Forelimb muscle (tissue), 1 donor: ENCODE measurements around the gene KRTAP10-12. TPM values are rescaled to one million over a fixed set of nuclear protein-coding genes. Genes with fewer than 3 reads are reported as not detected.

Experiments used
- DNase-seq: peaks from one replicate; pipeline ENCODE4 v3.0.0-alpha.2; 2013; ENCODE audit warnings: low read depth
- polyA plus RNA-seq: library from polyadenylated mRNA; unstranded; fragments of 120-200 nt; gene quantifications from one replicate; pipeline ENCODE4 v1.2.1, GENCODE V29; 2013; ENCODE audit not compliant: insufficient read length

Gene KRTAP10-12
- polyA plus RNA-seq, 1 donor = not detected

DNA sequence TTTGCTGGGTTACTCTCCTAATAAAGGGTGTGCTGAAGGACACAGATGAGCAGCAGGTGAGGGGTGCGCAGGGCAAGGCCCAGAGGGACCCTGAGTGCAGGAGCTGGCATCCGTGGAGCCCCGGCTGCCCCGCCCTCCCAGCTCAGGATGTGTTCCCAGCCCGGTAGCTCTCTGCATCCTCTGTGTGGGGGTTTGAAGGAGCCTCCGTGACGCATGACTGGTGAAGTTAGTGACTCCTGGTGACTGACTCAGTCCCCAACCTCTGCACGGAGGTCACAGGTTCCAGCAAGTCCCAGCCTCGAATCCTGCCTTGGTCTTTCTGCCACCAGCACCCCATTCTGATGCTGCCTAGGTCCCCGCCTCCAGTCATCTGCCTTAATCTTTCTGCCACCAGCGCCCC is 36.0 kb downstream of the KRTAP10-12 start:
- DNase-seq = no peak

DNA sequence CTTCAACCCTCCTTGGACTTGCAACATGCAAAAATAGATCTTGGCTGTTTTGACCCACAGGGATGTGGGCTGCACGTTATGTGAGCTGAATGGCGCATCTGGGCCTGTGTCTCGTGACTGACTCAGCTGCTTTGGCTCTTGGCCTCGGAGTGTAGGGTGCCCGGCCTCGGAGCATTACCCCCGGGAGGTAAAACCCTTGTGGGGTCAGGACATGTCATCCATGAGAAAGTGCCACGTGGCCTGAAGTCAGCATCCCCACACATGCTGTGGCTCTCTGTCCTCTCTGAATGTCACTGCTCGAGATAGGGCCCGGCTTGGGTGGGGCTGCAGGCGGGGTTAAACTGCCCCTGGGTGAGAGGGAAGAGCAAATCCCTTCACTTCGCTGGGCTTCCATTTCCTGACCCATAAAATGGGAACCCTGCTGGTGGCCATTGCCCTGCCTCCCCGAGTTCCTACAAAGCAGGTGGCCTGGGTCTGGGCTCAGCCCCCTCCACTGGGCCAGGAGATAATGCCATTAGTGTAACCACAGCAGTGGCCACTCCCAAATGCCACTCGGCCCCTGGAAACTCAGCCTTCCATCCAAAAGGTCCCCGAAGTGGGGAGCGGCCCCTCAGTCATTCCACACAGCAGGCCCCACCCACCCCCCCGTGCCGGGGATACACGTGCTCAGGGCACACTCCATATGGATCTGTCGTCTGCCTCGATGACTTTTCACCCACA is 37.2 kb downstream of the KRTAP10-12 start:
- no peak for DNase-seq

DNA sequence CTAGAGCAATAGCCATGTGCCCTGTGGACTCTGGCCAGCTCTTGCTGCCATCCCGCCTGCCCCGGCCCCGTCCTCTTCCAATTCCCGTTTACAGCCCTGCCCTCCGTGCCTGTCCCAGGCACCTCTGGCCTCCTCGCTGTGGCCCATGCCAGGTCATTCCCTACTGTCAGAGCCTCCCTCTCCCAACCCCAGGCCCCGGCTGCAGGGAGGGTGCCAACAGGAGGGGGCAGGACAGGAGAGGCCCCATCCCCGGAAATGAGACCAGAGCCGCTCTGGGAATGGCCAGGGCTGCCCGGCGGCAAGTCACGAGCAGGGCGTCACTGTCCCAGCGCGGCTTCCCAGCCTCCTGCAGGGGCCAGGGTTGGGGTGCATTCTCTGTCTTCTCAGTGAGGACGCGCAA is 37.9 kb downstream of the KRTAP10-12 start:
- no peak for DNase-seq

DNA sequence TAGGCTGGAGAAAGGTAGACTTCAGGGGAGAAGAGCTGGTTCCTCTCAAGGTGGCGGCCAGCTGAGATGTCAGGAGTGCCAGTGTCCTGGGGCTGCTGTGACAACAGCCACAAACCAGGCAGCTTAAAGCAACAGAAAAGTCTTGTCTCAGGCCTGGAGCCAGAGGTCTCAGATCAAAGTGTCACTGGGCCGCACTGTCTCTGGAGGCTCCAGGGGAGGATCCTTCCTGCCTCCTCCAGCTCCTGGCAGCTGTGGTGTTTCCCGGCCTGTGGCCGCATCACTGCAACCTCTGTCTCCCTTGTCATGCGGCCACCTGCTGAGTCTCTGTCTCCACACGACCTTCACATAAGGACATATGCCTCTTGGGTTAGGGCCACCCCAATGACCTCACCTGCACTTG is 38.8 kb downstream of the KRTAP10-12 start:
- no peak for DNase-seq

DNA sequence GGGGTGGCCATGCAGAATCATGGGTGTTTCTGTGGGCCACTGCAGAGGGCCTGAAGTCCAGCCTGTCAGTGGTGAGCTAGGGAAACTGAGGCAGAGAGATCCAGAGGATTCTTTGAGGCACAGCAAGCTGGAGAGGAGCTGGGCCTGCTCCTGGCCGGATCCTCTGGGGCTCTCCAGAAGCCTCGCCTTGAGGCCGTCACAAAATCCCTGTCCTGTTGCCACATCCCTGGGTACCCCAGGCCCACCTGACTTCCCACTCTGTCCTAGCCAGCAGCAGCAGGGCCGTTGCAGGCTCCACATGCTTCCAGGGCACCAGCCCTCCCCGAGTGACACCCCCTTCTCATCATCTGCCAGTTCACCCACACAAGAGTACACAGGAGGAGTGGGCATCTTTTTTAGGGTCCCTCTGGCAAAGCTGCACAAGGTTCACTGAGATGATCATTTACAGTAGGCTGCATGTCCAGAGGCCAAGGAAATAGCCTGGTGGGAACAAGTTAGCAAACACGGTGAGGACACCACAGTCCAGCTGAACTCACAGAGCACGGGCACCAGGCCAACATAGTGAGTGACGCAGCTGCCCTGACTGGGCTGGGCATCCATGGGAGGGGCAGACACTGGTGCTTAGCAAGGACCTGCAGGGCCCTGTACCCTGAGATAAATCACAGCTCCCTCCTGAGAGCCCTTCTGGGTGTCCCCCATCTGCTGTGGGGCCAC is 39.5 kb downstream of the KRTAP10-12 start:
- DNase-seq = no peak

DNA sequence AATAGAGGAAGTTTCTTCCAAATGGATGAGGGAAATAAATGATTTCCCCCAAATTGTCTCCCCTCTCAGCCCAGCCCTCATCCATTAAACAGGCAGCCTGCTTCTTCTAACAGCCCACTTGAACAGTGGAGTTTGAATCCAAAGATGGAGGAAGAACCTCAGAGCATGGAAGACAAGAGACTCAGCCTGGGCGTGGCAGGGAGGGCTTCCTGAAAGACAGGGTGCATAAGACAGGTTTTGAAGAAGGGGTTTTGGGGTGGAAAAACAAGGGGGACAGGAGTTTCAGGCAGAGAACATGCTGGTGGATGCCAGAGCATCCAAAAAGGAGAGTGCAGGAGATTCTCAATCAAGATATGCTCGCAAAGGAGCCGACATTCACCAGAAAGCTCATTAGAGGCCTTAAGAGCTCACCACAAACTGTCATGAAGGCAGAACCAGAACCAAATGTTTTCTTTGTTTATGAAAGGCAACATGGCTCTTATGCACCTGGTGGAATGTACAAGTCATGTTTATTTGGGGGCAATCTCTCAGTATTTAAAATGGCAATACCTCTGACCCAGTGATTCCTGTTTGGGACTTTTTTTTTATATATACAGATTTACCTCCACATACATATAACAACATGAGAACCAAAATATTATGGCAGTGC is 40.9 kb downstream of the KRTAP10-12 start:
- DNase-seq = no peak

DNA sequence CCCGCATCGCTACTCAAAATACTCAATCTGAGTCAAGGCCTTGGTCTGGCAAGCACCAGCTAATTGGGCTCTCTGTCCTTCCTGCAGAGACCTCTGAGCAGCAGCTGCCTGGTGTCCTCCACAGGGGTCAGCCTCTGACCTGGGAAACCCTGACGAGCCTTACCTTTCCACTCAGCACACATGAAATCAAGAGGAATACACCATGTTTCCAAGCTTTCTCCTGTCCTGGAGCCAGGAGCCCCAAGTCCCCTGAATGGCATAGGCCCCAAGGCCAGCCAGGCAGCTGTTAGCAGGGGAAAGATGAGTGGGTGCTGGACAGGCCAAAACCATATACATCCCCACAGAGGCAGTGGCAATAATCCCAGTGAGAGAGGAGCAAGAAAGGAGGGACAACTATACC is 41.6 kb downstream of the KRTAP10-12 start:
- no peak for DNase-seq

DNA sequence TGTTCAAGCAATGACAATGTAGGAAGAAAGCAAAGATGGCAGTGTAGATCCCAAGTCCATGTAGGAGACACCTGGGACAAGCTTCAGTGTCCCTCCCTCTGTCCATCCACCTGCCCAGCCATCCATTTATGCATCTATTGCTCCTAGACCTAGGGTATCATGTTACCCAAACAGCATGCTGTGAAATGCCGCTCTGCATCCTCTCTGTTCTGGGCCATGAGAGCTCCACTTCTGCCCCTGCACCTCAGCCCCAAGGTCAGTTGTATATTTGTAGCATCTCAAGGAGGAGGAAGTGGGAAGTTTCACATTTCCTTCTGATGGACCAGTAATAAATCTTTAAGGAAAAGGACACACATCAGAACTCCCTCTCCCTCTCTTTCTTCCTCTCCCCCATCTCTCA is 42.3 kb downstream of the KRTAP10-12 start:
- no peak for DNase-seq

DNA sequence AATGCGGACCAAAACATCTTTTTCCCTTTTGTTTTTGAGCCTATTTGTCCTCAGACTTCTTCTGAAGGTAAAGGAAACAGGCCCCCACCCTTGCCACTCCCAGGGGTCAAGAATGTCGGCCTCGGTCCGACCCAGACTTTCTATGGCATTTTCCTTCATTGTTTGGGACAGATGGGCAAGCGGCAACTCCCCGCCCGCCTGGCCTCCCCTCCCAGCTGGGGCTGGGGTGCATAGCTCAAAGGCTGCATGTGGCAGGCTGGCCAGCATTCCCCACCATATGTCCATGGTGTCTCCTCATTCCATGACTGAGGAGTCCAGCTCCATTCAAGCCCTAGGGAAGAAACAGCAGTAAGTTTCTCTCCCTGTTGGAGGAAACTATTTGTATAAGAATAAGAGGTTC is 43.8 kb downstream of the KRTAP10-12 start:
- no peak for DNase-seq

DNA sequence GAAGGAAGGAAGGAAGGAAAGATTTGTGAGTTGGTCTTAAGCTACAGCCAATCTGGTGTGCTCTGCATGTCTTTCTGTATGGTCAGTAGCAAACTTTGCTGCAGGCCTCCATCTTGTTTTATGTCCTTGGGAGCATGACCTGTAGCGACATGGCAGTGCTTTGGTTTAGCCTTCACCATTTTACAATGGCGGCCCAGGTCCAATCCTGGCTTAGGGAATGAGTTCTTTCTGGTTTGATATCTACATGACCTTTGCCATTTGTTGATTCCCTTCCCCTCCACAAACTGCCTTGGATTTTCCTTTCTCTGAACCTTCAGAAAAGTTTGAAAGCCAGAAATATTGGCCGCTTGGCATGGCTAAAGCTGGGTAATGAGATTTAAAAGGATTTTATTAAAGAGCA is 44.9 kb downstream of the KRTAP10-12 start:
- no peak for DNase-seq

DNA sequence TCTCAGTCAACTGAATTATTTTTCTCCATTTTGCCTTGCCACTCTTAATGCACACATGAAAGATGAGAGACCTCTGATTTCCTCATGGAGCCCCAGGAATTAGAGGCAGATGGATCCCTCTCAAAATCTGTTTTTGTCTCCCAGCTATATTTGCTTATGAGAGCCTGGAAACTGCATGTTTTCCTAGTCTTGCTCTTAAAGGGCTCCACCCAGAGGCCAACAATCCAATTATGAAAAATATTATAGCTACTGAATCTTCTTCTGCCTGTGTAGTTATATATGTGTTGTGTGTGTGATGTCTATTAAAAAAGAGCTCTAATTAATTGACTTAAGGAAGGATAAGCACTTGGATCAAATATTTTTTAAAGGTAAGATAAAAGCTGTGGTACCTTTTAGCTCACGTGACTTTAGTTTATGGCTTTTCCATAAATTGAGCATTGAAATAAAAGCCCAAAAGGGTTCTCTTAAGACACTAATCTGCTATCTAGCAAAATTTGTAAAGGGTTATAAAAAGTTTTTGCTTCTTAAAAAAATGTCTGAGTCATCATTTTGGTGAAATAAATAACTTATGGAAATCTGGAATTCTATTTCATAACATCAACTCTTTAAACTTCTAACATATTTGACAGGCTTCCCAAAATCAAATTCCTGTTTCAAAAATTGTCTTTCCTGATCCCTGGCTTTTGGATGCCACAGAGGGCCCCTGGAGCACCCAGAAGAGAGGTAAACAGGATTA is 45.6 kb downstream of the KRTAP10-12 start:
- no peak for DNase-seq

Other genes starting within 250 kb of the KRTAP10-12 start
- gene LRRC3, start 241.7 kb upstream of the KRTAP10-12 start, polyA plus RNA-seq = 2.2 TPM
- not detected for gene KRTAP10-1, start 157.0 kb upstream of the KRTAP10-12 start, polyA plus RNA-seq
- not detected for gene KRTAP10-2, start 145.7 kb upstream of the KRTAP10-12 start, polyA plus RNA-seq
- gene KRTAP10-3, start 138.4 kb upstream of the KRTAP10-12 start, polyA plus RNA-seq = not detected
- gene KRTAP10-4, start 123.4 kb upstream of the KRTAP10-12 start, polyA plus RNA-seq = not detected
- not detected for gene KRTAP10-5, start 116.6 kb upstream of the KRTAP10-12 start, polyA plus RNA-seq
- not detected for gene KRTAP10-6, start 104.7 kb upstream of the KRTAP10-12 start, polyA plus RNA-seq
- not detected for gene KRTAP10-7, start 96.6 kb upstream of the KRTAP10-12 start, polyA plus RNA-seq
- gene KRTAP10-8, start 85.1 kb upstream of the KRTAP10-12 start, polyA plus RNA-seq = not detected
- not detected for gene KRTAP10-9, start 70.1 kb upstream of the KRTAP10-12 start, polyA plus RNA-seq
- gene KRTAP10-10, start 59.8 kb upstream of the KRTAP10-12 start, polyA plus RNA-seq = not detected
- gene KRTAP10-11, start 50.8 kb upstream of the KRTAP10-12 start, polyA plus RNA-seq = not detected
- gene KRTAP12-4, start 42.5 kb upstream of the KRTAP10-12 start, polyA plus RNA-seq = not detected
- not detected for gene KRTAP12-3, start 39.2 kb upstream of the KRTAP10-12 start, polyA plus RNA-seq
- gene KRTAP12-2, start 30.2 kb upstream of the KRTAP10-12 start, polyA plus RNA-seq = not detected
- gene KRTAP12-1, start 15.0 kb upstream of the KRTAP10-12 start, polyA plus RNA-seq = not detected
- 0.13 TPM for gene TSPEAR, start 14.4 kb downstream of the KRTAP10-12 start, polyA plus RNA-seq
- 93.3 TPM for gene UBE2G2, start 104.6 kb downstream of the KRTAP10-12 start, polyA plus RNA-seq
- gene SUMO3, start 120.9 kb downstream of the KRTAP10-12 start, polyA plus RNA-seq = 60.2 TPM
- 129 TPM for gene PTTG1IP, start 176.5 kb downstream of the KRTAP10-12 start, polyA plus RNA-seq
- gene ITGB2, start 223.7 kb downstream of the KRTAP10-12 start, polyA plus RNA-seq = 11.2 TPM
- gene SLX9, start 242.9 kb downstream of the KRTAP10-12 start, polyA plus RNA-seq = 23.4 TPM